C4-2B (cell line): Measurements from ENCODE around the gene KIF18A.

Experiments
- ZFX ChIP-seq: fragments of 450-650 bp; IDR thresholded peaks from 2 replicates; pipeline ENCODE4 v1.6.1; 2017
- TF ChIP-seq, protein P1 (sequence below): fragments of 450-650 bp; conservative IDR thresholded peaks from 2 replicates; pipeline ENCODE4 v1.5.1; 2017; ENCODE audit warnings: mild to moderate bottlenecking

DNA sequence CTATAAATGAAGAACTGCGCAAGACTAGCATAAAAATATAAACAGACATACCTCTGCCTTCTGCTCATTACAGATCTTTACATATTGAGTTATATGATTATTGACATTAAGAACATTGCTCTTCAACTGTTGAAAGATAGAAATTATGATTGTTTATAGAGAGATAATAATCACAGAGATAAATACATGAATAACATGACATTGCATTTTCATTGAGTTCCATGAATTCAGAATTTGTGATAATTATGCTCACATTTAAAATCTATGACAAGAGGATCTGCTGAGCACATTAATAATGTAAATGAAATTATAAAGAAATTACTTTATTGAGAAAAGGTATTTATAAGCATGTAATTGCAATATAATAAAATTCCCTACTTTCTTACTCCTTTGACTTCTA, 24.8 kb downstream of the KIF18A start:
- TF ChIP-seq, protein P1, sequence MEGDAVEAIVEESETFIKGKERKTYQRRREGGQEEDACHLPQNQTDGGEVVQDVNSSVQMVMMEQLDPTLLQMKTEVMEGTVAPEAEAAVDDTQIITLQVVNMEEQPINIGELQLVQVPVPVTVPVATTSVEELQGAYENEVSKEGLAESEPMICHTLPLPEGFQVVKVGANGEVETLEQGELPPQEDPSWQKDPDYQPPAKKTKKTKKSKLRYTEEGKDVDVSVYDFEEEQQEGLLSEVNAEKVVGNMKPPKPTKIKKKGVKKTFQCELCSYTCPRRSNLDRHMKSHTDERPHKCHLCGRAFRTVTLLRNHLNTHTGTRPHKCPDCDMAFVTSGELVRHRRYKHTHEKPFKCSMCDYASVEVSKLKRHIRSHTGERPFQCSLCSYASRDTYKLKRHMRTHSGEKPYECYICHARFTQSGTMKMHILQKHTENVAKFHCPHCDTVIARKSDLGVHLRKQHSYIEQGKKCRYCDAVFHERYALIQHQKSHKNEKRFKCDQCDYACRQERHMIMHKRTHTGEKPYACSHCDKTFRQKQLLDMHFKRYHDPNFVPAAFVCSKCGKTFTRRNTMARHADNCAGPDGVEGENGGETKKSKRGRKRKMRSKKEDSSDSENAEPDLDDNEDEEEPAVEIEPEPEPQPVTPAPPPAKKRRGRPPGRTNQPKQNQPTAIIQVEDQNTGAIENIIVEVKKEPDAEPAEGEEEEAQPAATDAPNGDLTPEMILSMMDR, result no peak
- no peak for TF ChIP-seq ZFX
